Measurements from ENCODE around the gene ABCA10. TPM values are rescaled to one million over a fixed set of nuclear protein-coding genes. Genes with fewer than 3 reads are reported as not detected.
A peak's percentile ranks its signal among the peaks of the same experiment; 100 is the strongest.

ABCA10 gene
- total RNA-seq, 4 donors from 2014 or later = 2.6 to 39.3 (median 5.2) TPM

- H3K9me3 ChIP-seq = no peaks in the 10 kb centered on the region
- intact Hi-C loops (cut with DNase I; ENCODE audit: low total_unique reads) = loop anchor here (10.0 kb wide), 1 partner anchor 367 kb away; no protein-coding TSS in a partner anchor
- no peak for TF ChIP-seq CTCF (IDR thresholded peaks at IDR 0.05 in 4 of 5, conservative IDR thresholded peaks at IDR 0.05 in 1 of 5)
- TF ChIP-seq POLR2A (IDR thresholded peaks at IDR 0.05) = peak in 1 of 2 donors; percentile 40
- H3K4me3 ChIP-seq = peak within 1 kb of the TSS; percentile 27 to 42 (median 32)
- H3K4me1 ChIP-seq = peaks cover 0 to 7% of the 10 kb centered on the region in 2 donors
- ATAC-seq = peak in 1 of 2 donors; percentile 81
- H3K27me3 ChIP-seq = no peaks in the 10 kb centered on the region
- in situ Hi-C loops (cut with MboI; ENCODE audit: low sequenced_read_pairs in 4 of 4) = no loop called here
- H3K36me3 ChIP-seq = peaks cover 0 to 17% of the 10 kb centered on the region in 2 donors
- peak within 1 kb of the TSS; percentile 40 to 71 (median 44) for H3K27ac ChIP-seq
- no peak for DNase-seq
These were observed 87.0 kb downstream of the ABCA10 start, which contains the start of gene ABCA6 for GRCh38 chr17:69141431-69142174. Gene ABCA6 (minus strand): TSS chr17:69141895. CDS start chr17:69140703, 1,192 bp downstream.

DNA sequence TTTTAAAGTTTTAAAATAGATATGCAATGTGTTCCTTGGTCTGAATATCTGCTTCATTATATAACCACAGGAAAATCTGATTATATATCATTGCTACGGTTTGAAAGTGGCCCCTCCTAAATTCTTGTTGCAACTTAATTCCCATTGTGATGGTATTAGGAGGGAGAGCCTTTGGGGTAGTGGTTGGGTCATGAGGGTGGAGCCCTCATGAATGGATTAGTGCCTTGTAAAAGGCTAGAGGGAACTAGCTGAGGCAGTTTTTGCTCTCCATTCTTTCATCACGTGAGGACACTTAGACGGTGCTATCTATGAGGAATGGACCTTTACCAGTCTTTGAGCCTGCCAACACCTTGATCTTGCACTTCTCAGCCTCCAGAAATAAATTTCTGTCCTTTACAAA, 94.5 kb downstream of the ABCA10 start:
- H3K27ac ChIP-seq = no peak overlapping the region
- no peak for DNase-seq
- H3K4me3 ChIP-seq = no peak overlapping the region
- no peaks in the 10 kb centered on the region for H3K4me1 ChIP-seq
- no peak for ATAC-seq
- in situ Hi-C loops (cut with MboI; ENCODE audit: low sequenced_read_pairs in 4 of 4) = no loop called here
- peaks cover 3 to 90% of the 10 kb centered on the region in 2 donors for H3K36me3 ChIP-seq
- H3K27me3 ChIP-seq = no peaks in the 10 kb centered on the region
- intact Hi-C loops (cut with DNase I; ENCODE audit: low total_unique reads) = no loop called here
- no peaks in the 10 kb centered on the region for H3K9me3 ChIP-seq
- TF ChIP-seq CTCF (IDR thresholded peaks at IDR 0.05 in 4 of 5, conservative IDR thresholded peaks at IDR 0.05 in 1 of 5) (no peak), POLR2A (IDR thresholded peaks at IDR 0.05) (no peak)

- H3K27me3 ChIP-seq = no peaks in the 10 kb centered on the region
- H3K4me1 ChIP-seq = no peaks in the 10 kb centered on the region
- no peak overlapping the region for H3K27ac ChIP-seq
- no peak for ATAC-seq
- H3K4me3 ChIP-seq = no peak overlapping the region
- no peaks in the 10 kb centered on the region for H3K9me3 ChIP-seq
- DNase-seq = no peak
- peaks cover 3 to 96% of the 10 kb centered on the region in 2 donors for H3K36me3 ChIP-seq
- intact Hi-C loops (cut with DNase I; ENCODE audit: low total_unique reads) (no loop called here), in situ Hi-C loops (cut with MboI; ENCODE audit: low sequenced_read_pairs in 4 of 4) (no loop called here)
- TF ChIP-seq POLR2A (IDR thresholded peaks at IDR 0.05) (no peak), CTCF (IDR thresholded peaks at IDR 0.05 in 4 of 5, conservative IDR thresholded peaks at IDR 0.05 in 1 of 5) (no peak)
These were observed 97.9 kb downstream of the ABCA10 start for GRCh38 chr17:69130627-69131296.

- intact Hi-C loops (cut with DNase I; ENCODE audit: low total_unique reads) = no loop called here
- Histone ChIP-seq H3K4me3 (no peak overlapping the region), H3K36me3 (peaks cover 0 to 64% of the 10 kb centered on the region in 2 donors), H3K9me3 (no peaks in the 10 kb centered on the region), H3K27ac (no peak overlapping the region), H3K27me3 (no peaks in the 10 kb centered on the region), H3K4me1 (peaks cover 4 to 9% of the 10 kb centered on the region in 2 donors)
- DNase-seq = no peak
- in situ Hi-C loops (cut with MboI; ENCODE audit: low sequenced_read_pairs in 4 of 4) = no loop called here
- TF ChIP-seq POLR2A (IDR thresholded peaks at IDR 0.05) (no peak), CTCF (IDR thresholded peaks at IDR 0.05 in 4 of 5, conservative IDR thresholded peaks at IDR 0.05 in 1 of 5) (no peak)
- ATAC-seq = no peak
These were observed 105.0 kb downstream of the ABCA10 start for GRCh38 chr17:69123626-69124025.
